Lung (tissue), 12 donors: Measurements from ENCODE around the gene ATP8B3. TPM values are rescaled to one million over a fixed set of nuclear protein-coding genes. Genes with fewer than 3 reads are reported as not detected.

Experiments used
- ATAC-seq: fragments of 200-7000 bp; cut with Tn5 transposase; one replicate; pipeline ENCODE4 v1.9.1; 2020; ENCODE audit warnings: moderate number of reproducible peaks; ENCODE audit not compliant: insufficient read depth, low FRiP score
- DNase-seq, 3 donors: peaks; one replicate each; pipeline ENCODE4 v3.0.0-alpha.2; 2013 to 2017
- H3K27ac ChIP-seq, 2 donors: one replicate each; pipeline ENCODE4 v1.5.1; 2013; ENCODE audit warnings: mild to moderate bottlenecking in 2 of 2, moderate library complexity in 2 of 2, control low read depth in 1 of 2, inconsistent platforms in 1 of 2, low read depth in 1 of 2, low read length in 1 of 2
- H3K27me3 ChIP-seq, 3 donors: one replicate each; pipeline ENCODE4 v1.5.1; 2013; ENCODE audit warnings: low read length in 2 of 3; ENCODE audit not compliant: control insufficient read depth in 3 of 3, insufficient read depth in 3 of 3
- H3K36me3 ChIP-seq, 4 donors: one replicate each; pipeline ENCODE4 v1.5.1; 2013; ENCODE audit warnings: low read length in 4 of 4, mild to moderate bottlenecking in 1 of 4, moderate library complexity in 1 of 4; ENCODE audit not compliant: control insufficient read depth in 4 of 4, insufficient read depth in 4 of 4
- H3K4me1 ChIP-seq, 5 donors: one replicate each; pipeline ENCODE4 v1.5.1; 2013; ENCODE audit warnings: low read length in 5 of 5, mild to moderate bottlenecking in 2 of 5, moderate library complexity in 1 of 5; ENCODE audit not compliant: control insufficient read depth in 5 of 5, insufficient read depth in 5 of 5
- H3K4me3 ChIP-seq: one replicate; pipeline ENCODE4 v1.5.1; 2013; ENCODE audit warnings: mild to moderate bottlenecking, control low read depth, moderate library complexity
- H3K9ac ChIP-seq, 2 donors: one replicate each; pipeline ENCODE4 v1.5.1; 2013; ENCODE audit warnings: low read length in 2 of 2, control low read depth in 1 of 2; ENCODE audit not compliant: insufficient read depth in 1 of 2
- H3K9me3 ChIP-seq, 4 donors: one replicate each; pipeline ENCODE4 v1.5.1; 2013; ENCODE audit warnings: low read length in 3 of 4, mild to moderate bottlenecking in 1 of 4, moderate library complexity in 1 of 4; ENCODE audit not compliant: control insufficient read depth in 4 of 4, insufficient read depth in 3 of 4
- WGBS, 2 donors: extraction: QIAGEN DNeasy Blood & Tissue Kit; methylation state at CpG; one replicate each; pipeline ENCODE4 v1.1.7; 2013; 5-methylcytosine and 5-hydroxymethylcytosine counted together
- polyA plus RNA-seq, 2 donors: library from polyadenylated mRNA; stranded (reverse); fragments of 200-250 nt; gene quantifications; one replicate each; pipeline ENCODE4 v1.2.1, GENCODE V29; 2013
- total RNA-seq, 2 donors: library from RNA; depleted of rRNA in 1 of 2; stranded (reverse); fragments of >200 nt in 1 of 2; gene quantifications; one replicate each; pipeline ENCODE4 v1.2.1, GENCODE V29; 2014 to 2021
- TF ChIP-seq, protein P1 (sequence below): IDR thresholded peaks from 2 replicates; pipeline ENCODE4 v1.5.1; 2012; ENCODE audit warnings: mild to moderate bottlenecking; ENCODE audit errors: control extremely low read depth, extremely low read depth
- donor health status: control.
- donor health status: control.
- donor health status: Bipolar disorder and iron deficiency.
- donor health status: healthy.
- donor health status: DM: yes; HTN: yes; CAD: no.

ATP8B3 gene
- total and polyA plus RNA-seq, 4 donors = 0.69 to 2.4 (median 1.8) TPM

DNA sequence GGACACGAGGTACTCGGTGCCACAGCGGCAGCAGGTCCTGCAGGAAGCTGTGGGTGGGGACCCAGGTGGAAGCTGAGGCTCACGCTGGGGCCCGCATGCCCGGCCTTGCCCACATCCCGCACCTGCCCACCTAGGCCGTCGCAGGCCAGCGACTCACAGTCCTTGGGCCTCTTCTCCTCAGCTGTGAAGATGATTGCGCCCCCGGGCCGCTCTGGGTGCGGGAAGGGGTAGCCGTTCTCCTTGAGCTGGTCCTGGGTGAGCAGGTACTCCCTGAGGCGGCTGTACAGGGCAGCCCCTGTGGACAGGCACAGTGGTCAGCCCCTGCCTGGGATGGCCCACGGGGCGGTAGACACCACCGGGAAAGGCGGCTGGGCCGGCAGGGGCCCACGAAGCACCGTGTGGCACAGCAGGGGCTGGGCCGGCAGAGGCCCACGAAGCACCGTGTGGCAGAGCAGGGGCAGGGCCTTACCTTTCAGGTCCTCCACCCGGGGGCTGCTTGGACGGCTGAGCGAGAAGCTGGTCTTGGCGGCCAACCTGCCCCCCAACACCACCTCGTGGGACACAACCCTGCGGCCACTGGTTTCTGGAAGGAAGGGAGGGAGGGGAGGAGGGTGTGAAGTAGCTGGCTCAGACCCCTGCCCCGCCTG, 6.6 kb upstream of the ATP8B3 start:
- H3K4me3 ChIP-seq = no peak overlapping the region
- H3K27me3 ChIP-seq = no peaks in the 10 kb centered on the region
- H3K9me3 ChIP-seq = no peaks in the 10 kb centered on the region
- no peak overlapping the region for H3K9ac ChIP-seq
- 93 to 97% methylated on average over 29 to 33 of the region's 33 CpGs for WGBS, 2 donors
- peaks cover 0 to 11% (median 0%) of the 10 kb centered on the region in 5 donors for H3K4me1 ChIP-seq
- H3K36me3 ChIP-seq = peaks cover 11 to 84% (median 14%) of the 10 kb centered on the region in 4 donors
- DNase-seq (no peak), ATAC-seq (no peak)
- no peak overlapping the region for H3K27ac ChIP-seq
- TF ChIP-seq, protein P1, sequence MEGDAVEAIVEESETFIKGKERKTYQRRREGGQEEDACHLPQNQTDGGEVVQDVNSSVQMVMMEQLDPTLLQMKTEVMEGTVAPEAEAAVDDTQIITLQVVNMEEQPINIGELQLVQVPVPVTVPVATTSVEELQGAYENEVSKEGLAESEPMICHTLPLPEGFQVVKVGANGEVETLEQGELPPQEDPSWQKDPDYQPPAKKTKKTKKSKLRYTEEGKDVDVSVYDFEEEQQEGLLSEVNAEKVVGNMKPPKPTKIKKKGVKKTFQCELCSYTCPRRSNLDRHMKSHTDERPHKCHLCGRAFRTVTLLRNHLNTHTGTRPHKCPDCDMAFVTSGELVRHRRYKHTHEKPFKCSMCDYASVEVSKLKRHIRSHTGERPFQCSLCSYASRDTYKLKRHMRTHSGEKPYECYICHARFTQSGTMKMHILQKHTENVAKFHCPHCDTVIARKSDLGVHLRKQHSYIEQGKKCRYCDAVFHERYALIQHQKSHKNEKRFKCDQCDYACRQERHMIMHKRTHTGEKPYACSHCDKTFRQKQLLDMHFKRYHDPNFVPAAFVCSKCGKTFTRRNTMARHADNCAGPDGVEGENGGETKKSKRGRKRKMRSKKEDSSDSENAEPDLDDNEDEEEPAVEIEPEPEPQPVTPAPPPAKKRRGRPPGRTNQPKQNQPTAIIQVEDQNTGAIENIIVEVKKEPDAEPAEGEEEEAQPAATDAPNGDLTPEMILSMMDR = no peak

DNA sequence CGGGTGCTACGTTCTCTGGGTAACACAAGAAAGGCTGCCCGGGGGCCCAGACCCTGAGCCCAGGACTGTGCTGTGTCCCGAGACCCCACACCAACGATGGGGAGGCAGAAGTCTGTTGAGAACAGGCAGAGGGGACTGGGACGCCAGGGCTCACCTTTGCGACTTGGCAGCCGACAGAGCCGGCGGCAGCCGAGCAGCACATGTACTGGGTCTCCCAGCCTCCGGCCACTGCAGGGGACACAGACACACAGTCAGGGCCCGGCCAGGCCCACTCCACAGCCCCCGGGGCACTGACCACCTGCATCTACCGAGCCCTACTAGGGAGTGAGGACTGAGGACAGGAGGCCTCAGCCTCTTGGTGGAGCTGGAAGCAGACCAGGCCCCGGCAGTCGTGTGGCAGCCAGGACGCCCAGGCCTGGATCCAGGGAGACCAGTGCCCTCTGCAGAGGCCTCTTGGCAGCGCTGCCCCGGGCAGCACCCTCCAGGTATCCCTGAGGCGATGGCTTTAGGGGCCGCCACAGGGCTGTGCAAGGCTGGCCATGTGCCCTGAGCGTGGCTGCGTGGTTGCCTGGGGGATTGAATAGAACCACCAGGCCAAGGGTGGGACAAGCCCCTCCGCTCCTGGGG, 5.6 kb upstream of the ATP8B3 start:
- 94 to 95% methylated on average over 25 of the region's 25 CpGs for WGBS, 2 donors
- ATAC-seq (no peak), DNase-seq (no peak)
- H3K9me3 ChIP-seq = no peaks in the 10 kb centered on the region
- H3K4me3 ChIP-seq = no peak overlapping the region
- H3K9ac ChIP-seq = no peak overlapping the region
- TF ChIP-seq, protein P1 = no peak
- peaks cover 10 to 73% (median 13%) of the 10 kb centered on the region in 4 donors for H3K36me3 ChIP-seq
- H3K4me1 ChIP-seq = peaks cover 0 to 17% (median 3%) of the 10 kb centered on the region in 5 donors
- H3K27ac ChIP-seq = no peak overlapping the region
- H3K27me3 ChIP-seq = no peaks in the 10 kb centered on the region

DNA sequence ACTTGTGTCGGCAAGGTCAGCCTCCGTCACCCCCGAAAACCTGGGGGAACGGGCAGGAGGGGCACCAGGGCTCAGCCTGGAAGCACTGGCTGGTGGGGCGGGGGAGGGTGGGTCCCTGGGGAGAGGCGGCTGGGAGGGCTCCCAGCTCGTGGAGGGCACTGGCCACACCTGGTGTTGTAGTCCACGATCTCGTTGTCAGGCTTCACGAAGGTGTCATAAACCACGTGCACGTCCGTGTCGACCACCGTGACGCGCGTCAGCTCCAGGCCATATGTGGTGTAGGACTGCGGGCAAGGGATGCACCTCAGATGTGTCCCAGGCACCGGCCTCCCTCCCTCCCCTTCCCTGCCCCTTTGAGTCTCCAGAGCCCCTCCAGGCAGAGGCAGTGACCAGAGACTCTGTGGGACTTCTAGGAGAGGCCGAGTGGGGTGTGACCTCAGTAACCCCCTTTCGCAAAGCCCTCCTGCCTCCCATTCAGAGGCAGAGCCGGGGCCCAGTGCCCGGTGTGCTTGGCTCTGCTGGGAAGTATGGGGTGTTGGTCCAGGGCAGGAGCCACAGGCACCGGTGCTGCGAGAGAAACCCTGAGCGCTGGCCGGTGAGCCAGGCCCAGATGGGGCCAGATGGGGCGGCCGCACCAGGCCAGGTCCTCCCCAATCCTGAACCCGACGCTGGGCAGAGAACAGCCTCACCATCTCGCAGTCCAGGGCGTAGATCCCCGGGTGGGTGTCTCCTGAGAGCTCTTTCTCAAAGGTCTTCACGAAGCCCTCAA, 4.6 kb upstream of the ATP8B3 start:
- ATAC-seq (no peak), DNase-seq (no peak)
- Histone ChIP-seq H3K4me3 (no peak overlapping the region), H3K36me3 (peaks cover 10 to 64% (median 13%) of the 10 kb centered on the region in 4 donors), H3K9ac (no peak overlapping the region), H3K4me1 (peaks cover 0 to 18% (median 3%) of the 10 kb centered on the region in 5 donors), H3K27ac (no peak overlapping the region), H3K9me3 (no peaks in the 10 kb centered on the region), H3K27me3 (no peaks in the 10 kb centered on the region)
- TF ChIP-seq, protein P1 = no peak
- WGBS, 2 donors = 93% methylated on average over 36 of the region's 36 CpGs
